HepG2 (cell line): ENCODE data around the gene HERC4. TPM values are rescaled to one million over a fixed set of nuclear protein-coding genes. Genes with fewer than 3 reads are reported as not detected.

Experiments
- ATAC-seq: fragments of 200-7000 bp; cut with Tn5 transposase; 3 replicates; pipeline ENCODE4 v1.9.1; 2020; ENCODE audit warnings: mild to moderate bottlenecking, moderate library complexity
- BruUV-seq: library from RNA; stranded (reverse); fragments of 400-500 nt; replicated peaks from 2 replicates; lab custom pipeline; 2021; lab: Mats Ljungman, UMichigan
- CTCF ChIA-PET: fragments of 300-600 bp; formaldehyde crosslinking; extraction: SDS; loops from one replicate; lab custom pipeline; 2021; ENCODE audit warnings: low total read pairs, inconsistent platforms, low intra/inter-chr PET ratio; lab: Yijun Ruan, JAX
- POLR2A ChIA-PET: fragments of 350-600 bp; sonication (Branson Sonifier 250); formaldehyde crosslinking; loops from one replicate; lab custom pipeline; 2020; ENCODE audit warnings: antibody characterized with exemption, inconsistent platforms; lab: Yijun Ruan, JAX
- DNase-seq: peaks from one replicate; pipeline ENCODE4 v3.0.0-alpha.2; 2015; ENCODE audit warnings: low spot score
- FAIRE-seq: peaks from 3 replicates; lab custom pipeline; 2011; peaks lifted over from hg19 to GRCh38; lab: Jason Lieb, UNC
- H2AFZ ChIP-seq: one replicate; pipeline ENCODE4 v1.6.1; 2011; ENCODE audit warnings: low read length, inconsistent platforms
- H3K27ac ChIP-seq: fragments of 300-600 bp; 3 replicates; pipeline ENCODE4 v1.8.0; 2011; ENCODE audit warnings: mixed run types, mild to moderate bottlenecking, mixed read lengths, low read length, inconsistent platforms; ENCODE audit not compliant: insufficient read depth; ENCODE audit errors: extremely low read length
- H3K27me3 ChIP-seq, 2 experiments: fragments of 200-600 bp in 1 of 2; 2 replicates in 1 of 2; 3 replicates in 1 of 2; pipeline versions ENCODE4 v1.6.0 to v1.8.0; 2011; ENCODE audit warnings: low read length in 2 of 2, mild to moderate bottlenecking in 2 of 2, moderate library complexity in 2 of 2, inconsistent platforms in 1 of 2; ENCODE audit not compliant: insufficient read depth in 2 of 2, control insufficient read depth in 1 of 2
- H3K36me3 ChIP-seq, 2 experiments: fragments of 200-600 bp in 1 of 2; replicated peaks in 1 of 2; 2 replicates in 1 of 2; 3 replicates in 1 of 2; pipeline versions ENCODE4 v1.5.1 to v1.8.0; 2011; ENCODE audit warnings: low read length in 2 of 2, inconsistent platforms in 1 of 2; ENCODE audit not compliant: insufficient read depth in 2 of 2, control insufficient read depth in 1 of 2
- H3K4me1 ChIP-seq: 2 replicates; pipeline ENCODE4 v1.5.1; 2012; ENCODE audit warnings: low read length, inconsistent platforms; ENCODE audit not compliant: insufficient read depth
- H3K4me2 ChIP-seq: 2 replicates; pipeline ENCODE4 v1.6.0; 2011; ENCODE audit warnings: low read depth, low read length, inconsistent platforms
- H3K4me3 ChIP-seq, 3 experiments: fragments of 200-600 bp in 1 of 3; sonication (generic), shearing (Covaris generic) in 1 of 3; replicated peaks in 1 of 3; 2 replicates each; pipeline ENCODE4 v1.5.1; 2011 to 2016; ENCODE audit warnings: low read length in 3 of 3, inconsistent platforms in 2 of 3, low read depth in 2 of 3, mild to moderate bottlenecking in 2 of 3, control low read depth in 1 of 3, mixed read lengths in 1 of 3; ENCODE audit not compliant: insufficient read depth in 1 of 3
- H3K79me2 ChIP-seq: one replicate; pipeline ENCODE4 v1.6.1; 2011; ENCODE audit warnings: low read length, inconsistent platforms; ENCODE audit not compliant: insufficient read depth
- H3K9ac ChIP-seq: 2 replicates; pipeline ENCODE4 v1.6.0; 2011; ENCODE audit warnings: mild to moderate bottlenecking, low read depth, low read length, inconsistent platforms; ENCODE audit not compliant: insufficient read depth
- H3K9me3 ChIP-seq: 2 replicates; pipeline ENCODE4 v1.5.1; 2012; ENCODE audit warnings: mild to moderate bottlenecking, low read length
- H4K20me1 ChIP-seq: 2 replicates; pipeline ENCODE4 v1.6.0; 2011; ENCODE audit warnings: inconsistent platforms, mild to moderate bottlenecking, low read length, moderate library complexity; ENCODE audit not compliant: insufficient read depth
- FOXP4 ChIP-seq: sonication (generic); formaldehyde crosslinking; IDR thresholded peaks from 2 replicates; pipeline ENCODE4 v1.4.0; 2020; ENCODE audit warnings: missing genetic modification reagents
- HDAC6 ChIP-seq: fragments of 200-600 bp; sonication (generic); IDR thresholded peaks from 2 replicates; pipeline ENCODE4 v1.7.0; 2017; ENCODE audit warnings: mild to moderate bottlenecking, antibody characterized with exemption, low read length, low read depth
- IRX3 ChIP-seq: sonication (generic); formaldehyde crosslinking; IDR thresholded peaks from 2 replicates; pipeline ENCODE4 v1.8.1; 2023; ENCODE audit warnings: mild to moderate bottlenecking, low read depth, missing genetic modification reagents, borderline replicate concordance
- KLF11 ChIP-seq: IDR thresholded peaks from 2 replicates; pipeline ENCODE4 v1.6.1; 2016; ENCODE audit warnings: missing compliant biosample characterization
- MAFG ChIP-seq: sonication (generic); formaldehyde crosslinking; IDR thresholded peaks from 2 replicates; pipeline ENCODE4 v1.5.1; 2020; ENCODE audit warnings: mild to moderate bottlenecking, missing genetic modification reagents
- MIER2 ChIP-seq: IDR thresholded peaks from 2 replicates; pipeline ENCODE4 v1.6.1; 2016; ENCODE audit warnings: missing biosample characterization, missing genetic modification reagents
- MLLT10 ChIP-seq: sonication (generic); formaldehyde crosslinking; IDR thresholded peaks from 2 replicates; pipeline ENCODE4 v1.4.0; 2020; ENCODE audit warnings: missing genetic modification reagents
- NAIF1 ChIP-seq: sonication (generic); formaldehyde crosslinking; IDR thresholded peaks from 2 replicates; pipeline ENCODE4 v1.5.0; 2020; ENCODE audit warnings: mild to moderate bottlenecking, missing genetic modification reagents, borderline replicate concordance
- POLR2G ChIP-seq: fragments of 200-400 bp; formaldehyde crosslinking; IDR thresholded peaks from 2 replicates; pipeline ENCODE4 v1.6.1; 2018; ENCODE audit warnings: mild to moderate bottlenecking, low read depth, low read length, moderate library complexity
- SETDB1 ChIP-seq: sonication (generic); formaldehyde crosslinking; IDR thresholded peaks from 2 replicates; pipeline ENCODE4 v1.5.1; 2020; ENCODE audit warnings: missing genetic modification reagents, mild to moderate bottlenecking, borderline replicate concordance
- SIN3A ChIP-seq: IDR thresholded peaks from 2 replicates; pipeline ENCODE4 v1.6.1; 2011; ENCODE audit warnings: low read depth, mild to moderate bottlenecking, control low read depth, low read length, borderline replicate concordance
- TFDP2 ChIP-seq: sonication (generic); formaldehyde crosslinking; IDR thresholded peaks from 2 replicates; pipeline ENCODE4 v1.4.0; 2020; ENCODE audit warnings: missing genetic modification reagents
- ZFAT ChIP-seq: sonication (generic); formaldehyde crosslinking; conservative IDR thresholded peaks from 2 replicates; pipeline ENCODE4 v1.8.1; 2023; ENCODE audit warnings: missing genetic modification reagents, inconsistent platforms
- ZMAT3 ChIP-seq: sonication (generic); formaldehyde crosslinking; conservative IDR thresholded peaks from 2 replicates; pipeline ENCODE4 v1.7.0; 2021; ENCODE audit warnings: missing genetic modification reagents
- ZNF367 ChIP-seq: sonication (generic); formaldehyde crosslinking; IDR thresholded peaks from 2 replicates; pipeline ENCODE4 v1.4.0; 2020; ENCODE audit warnings: missing genetic modification reagents, borderline replicate concordance
- ZNF567 ChIP-seq: sonication (generic); formaldehyde crosslinking; IDR thresholded peaks from 2 replicates; pipeline ENCODE4 v1.8.1; 2023; ENCODE audit warnings: mild to moderate bottlenecking, missing genetic modification reagents, borderline replicate concordance
- ZNF776 ChIP-seq: sonication (generic); formaldehyde crosslinking; IDR thresholded peaks from 2 replicates; pipeline ENCODE4 v1.4.0; 2020; ENCODE audit warnings: mild to moderate bottlenecking, missing genetic modification reagents
- ZNF839 ChIP-seq: sonication (generic); formaldehyde crosslinking; IDR thresholded peaks from 2 replicates; pipeline ENCODE4 v1.4.0; 2020; ENCODE audit warnings: missing genetic modification reagents, mild to moderate bottlenecking, borderline replicate concordance
- ZNF850 ChIP-seq: sonication (generic); formaldehyde crosslinking; conservative IDR thresholded peaks from 2 replicates; pipeline ENCODE4 v1.9.0; 2021; ENCODE audit warnings: mild to moderate bottlenecking, missing genetic modification reagents
- WGBS: methylation state at CpG from one replicate; pipeline ENCODE4 v1.1.6; 2017; ENCODE audit warnings: low lambda C conversion rate; 5-methylcytosine and 5-hydroxymethylcytosine counted together
- in situ Hi-C: cut with HindIII; loops from 2 replicates; pipeline ENCODE4 v1.10.0; 2017; ENCODE audit warnings: low pct_unique_long_range_greater_than_20kb; ENCODE audit not compliant: extremely low pct_ligation_motif_present
- intact Hi-C: fragments of 100-400 bp; cut with micrococcal nuclease; formaldehyde crosslinking; loops from one replicate; pipeline ENCODE4 v1.10.0; 2022; ENCODE audit not compliant: unreplicated experiment
- polyA plus RNA-seq, 8 experiments: library from polyadenylated mRNA; depleted of rRNA in 3 of 8; stranded (reverse) in 7 of 8; unstranded in 1 of 8; fragments of >200 nt; fragmentation: Illumina TruSeq in 4 of 8; extraction: Trizol in 4 of 8; gene quantifications; 2 replicates each; pipeline versions ENCODE4 v1.2.1 to v1.2.3, GENCODE V29; 2011 to 2016; ENCODE audit warnings: low read depth in 4 of 8, missing spikeins in 1 of 8, mixed read lengths in 1 of 8; ENCODE audit not compliant: insufficient read depth in 1 of 8
- total RNA-seq, 5 experiments: library from RNA; depleted of rRNA; stranded (reverse); fragments of >200 nt; fragmentation: Illumina TruSeq; extraction: Trizol; gene quantifications; 2 replicates each; pipeline ENCODE4 v1.2.3, GENCODE V29; 2016; ENCODE audit warnings: low read depth in 1 of 5

The HERC4 gene
- total and polyA plus RNA-seq, 2 of the 13 experiments (the other 11 are each of a cell fraction or from before 2014, with no cell fraction given): 9.8 to 20.2 TPM

GRCh38 chr10:67926951-67927350 is 148.1 kb downstream of the HERC4 start (continued):
- TF ChIP-seq FOXP4 (CRISPR knock-in tag): no peak
- TF ChIP-seq ZNF567: no peak

GRCh38 chr10:67925449-67926005 is 149.6 kb downstream of the HERC4 start:
- BruUV-seq: no TSS peak
- POLR2A ChIA-PET: no interaction called here
- Histone ChIP-seq H3K4me1 (no peaks in the 10 kb centered on the region), H3K27ac (no peak overlapping the region), H3K9ac (no peak overlapping the region), H3K9me3 (no peaks in the 10 kb centered on the region), H4K20me1 (no peaks in the 10 kb centered on the region), H2AFZ (no peak overlapping the region), H3K27me3 (no peaks in the 10 kb centered on the region), H3K36me3 (peaks cover 2 to 8% of the 10 kb centered on the region in 2 experiments; a peak in 2 of 5 replicates), H3K4me2 (no peak overlapping the region), H3K4me3 (no peak overlapping the region), H3K79me2 (no peaks in the 10 kb centered on the region)
- DNase-seq (no peak), ATAC-seq (no peak), FAIRE-seq (no peak)
- intact Hi-C loops: no loop called here
- CTCF ChIA-PET: no interaction called here
- WGBS: 95% methylated on average over 1 of the region's 1 CpG
- in situ Hi-C loops: no loop called here
- TF ChIP-seq ZNF776 (CRISPR knock-in tag) (no peak), TFDP2 (no peak), SETDB1 (no peak), ZNF850 (CRISPR knock-in tag) (no peak), MIER2 (CRISPR knock-in tag) (no peak), ZFAT (no peak), KLF11 (CRISPR knock-in tag) (no peak), NAIF1 (CRISPR knock-in tag) (no peak), MAFG (CRISPR knock-in tag) (no peak), IRX3 (CRISPR knock-in tag) (no peak), HDAC6 (no peak), ZMAT3 (no peak), MLLT10 (no peak), POLR2G (no peak), SIN3A (no peak), ZNF367 (CRISPR knock-in tag) (no peak), ZNF839 (no peak)
